OCI-M2 (cell line): ENCODE data around the gene SS18L1.
"Not testable (repeated sequence)": the region's sequence is repeated elsewhere in the genome, so short reads cannot be mapped to it uniquely, and the experiment has no call there.

Source experiments
- DNase-seq: peaks from one replicate; lab custom pipeline; 2025; ENCODE audit not compliant: unreplicated experiment; lab: John Stamatoyannopoulos, UW

SS18L1 gene

GRCh38 chr20:62143081-62143956 lies at the start of gene SS18L1, which contains the start of gene PSMA7:
Gene SS18L1, plus strand, starts transcription at chr20:62143769. Its CDS starts 52 bp downstream, at chr20:62143821.
Gene PSMA7, minus strand, starts transcription at chr20:62143394. Its CDS starts 91 bp downstream, at chr20:62143303.
- DNase-seq = no peak

- no peak for DNase-seq
Observed at GRCh38 chr20:62096421-62097380, 46.9 kb upstream of the SS18L1 start.

- no peak for DNase-seq
Observed at GRCh38 chr20:62097881-62098407, 45.6 kb upstream of the SS18L1 start.

GRCh38 chr20:62101078-62101477 lies 42.5 kb upstream of the SS18L1 start:
- no peak for DNase-seq

- no peak for DNase-seq
Observed at GRCh38 chr20:62103508-62104233, 39.9 kb upstream of the SS18L1 start.

- no peak for DNase-seq
Observed at GRCh38 chr20:62104234-62104789, 39.3 kb upstream of the SS18L1 start.

GRCh38 chr20:62104791-62105345 lies 38.7 kb upstream of the SS18L1 start:
- no peak for DNase-seq

- DNase-seq = no peak
Observed at GRCh38 chr20:62105592-62105991, 38.0 kb upstream of the SS18L1 start.

- no peak for DNase-seq
Observed at GRCh38 chr20:62111148-62111547, 32.4 kb upstream of the SS18L1 start.

GRCh38 chr20:62112368-62112767 lies 31.2 kb upstream of the SS18L1 start:
- DNase-seq = no peak

GRCh38 chr20:62114894-62115293 lies 28.7 kb upstream of the SS18L1 start:
- no peak for DNase-seq

- DNase-seq = not testable (repeated sequence)
Observed at GRCh38 chr20:62115800-62116407, 27.7 kb upstream of the SS18L1 start.

GRCh38 chr20:62116558-62117361 lies 26.8 kb upstream of the SS18L1 start:
- no peak for DNase-seq

- no peak for DNase-seq
Observed at GRCh38 chr20:62117362-62117646, 26.3 kb upstream of the SS18L1 start.

GRCh38 chr20:62117658-62118057 lies 25.9 kb upstream of the SS18L1 start:
- DNase-seq = no peak

GRCh38 chr20:62118113-62119043 lies 25.2 kb upstream of the SS18L1 start:
- no peak for DNase-seq

- no peak for DNase-seq
Observed at GRCh38 chr20:62119115-62119514, 24.5 kb upstream of the SS18L1 start.
